HG02571 (cell line): ENCODE measurements around the gene FRAT2.
"Not testable (repeated sequence)": the region's sequence is repeated elsewhere in the genome, so short reads cannot be mapped to it uniquely, and the experiment has no call there.

ENCODE experiments used
- ATAC-seq: cut with Tn5 transposase; IDR thresholded peaks from one replicate; pipeline ENCODE4 v1.9.1; 2021; ENCODE audit warnings: mild to moderate bottlenecking, moderate library complexity; ENCODE audit not compliant: unreplicated experiment

FRAT2 gene

GRCh38 chr10:97292862-97293198 lies 41.7 kb downstream of the FRAT2 start:
- no peak for ATAC-seq

GRCh38 chr10:97292097-97292861 lies 42.2 kb downstream of the FRAT2 start, which contains the start of gene ARHGAP19:
Gene ARHGAP19 (minus strand): TSS chr10:97292637. CDS start chr10:97292627, 10 bp downstream.
- peak; percentile 96 for ATAC-seq

- ATAC-seq, result no peak
Observed at GRCh38 chr10:97291357-97292096, 43.0 kb downstream of the FRAT2 start.

- ATAC-seq, result not testable (repeated sequence)
Observed at GRCh38 chr10:97290576-97291356, 43.8 kb downstream of the FRAT2 start.

GRCh38 chr10:97290076-97290475 lies 44.5 kb downstream of the FRAT2 start:
- not testable (repeated sequence) for ATAC-seq
